HG03354 (cell line): Measurements from ENCODE around the gene MRPS12.
"Not testable (repeated sequence)": the region's sequence is repeated elsewhere in the genome, so short reads cannot be mapped to it uniquely, and the experiment has no call there.

Experiments
- ATAC-seq: cut with Tn5 transposase; IDR thresholded peaks from one replicate; pipeline ENCODE4 v1.9.1; 2021; ENCODE audit warnings: mild to moderate bottlenecking; ENCODE audit not compliant: unreplicated experiment, poor library complexity, severe bottlenecking

Gene MRPS12

GRCh38 chr19:38930776-38931520 lies at the start of gene MRPS12:
Gene MRPS12 (plus strand): TSS chr19:38930944. CDS start chr19:38931295, 351 bp downstream.
- ATAC-seq = peak; percentile 91

DNA sequence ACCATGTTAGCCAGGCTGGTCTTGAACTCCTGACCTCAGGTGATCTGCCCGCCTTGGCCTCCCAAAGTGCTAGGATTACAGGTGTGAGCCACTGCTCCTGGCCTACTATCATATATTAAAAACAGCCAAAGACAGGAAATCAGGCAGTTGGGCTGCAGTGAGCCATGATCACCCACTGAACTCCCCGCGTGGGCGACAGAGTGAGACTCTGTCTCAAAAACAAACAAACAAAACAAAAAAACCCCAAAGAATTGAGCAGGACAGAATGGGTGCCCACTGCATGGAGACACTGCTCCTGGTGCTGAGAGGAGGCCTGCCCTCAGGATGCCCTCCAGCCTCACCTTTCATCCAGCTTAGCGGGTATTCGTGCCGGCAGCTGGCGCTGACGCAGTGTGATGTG lies 47.5 kb upstream of the MRPS12 start:
- ATAC-seq = no peak

DNA sequence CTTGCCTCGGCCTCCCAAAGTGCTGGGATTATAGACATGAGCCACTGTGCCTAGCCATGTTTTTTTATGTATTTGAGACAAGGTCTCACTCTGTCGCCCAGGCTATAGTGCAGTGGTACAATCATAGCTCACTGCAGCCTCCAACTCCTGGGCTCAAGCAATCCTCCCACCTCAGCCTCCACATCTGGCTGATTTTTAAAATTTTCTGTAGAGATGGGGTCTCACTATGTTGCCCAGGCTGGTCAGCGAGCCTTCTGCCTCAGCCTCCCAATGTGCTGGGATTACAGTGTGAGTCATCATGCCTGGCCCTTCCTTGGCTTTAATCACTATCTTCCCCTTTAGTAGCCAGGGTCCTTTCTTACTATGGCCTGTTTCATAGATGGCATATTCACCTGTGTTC lies 46.1 kb upstream of the MRPS12 start:
- not testable (repeated sequence) for ATAC-seq

DNA sequence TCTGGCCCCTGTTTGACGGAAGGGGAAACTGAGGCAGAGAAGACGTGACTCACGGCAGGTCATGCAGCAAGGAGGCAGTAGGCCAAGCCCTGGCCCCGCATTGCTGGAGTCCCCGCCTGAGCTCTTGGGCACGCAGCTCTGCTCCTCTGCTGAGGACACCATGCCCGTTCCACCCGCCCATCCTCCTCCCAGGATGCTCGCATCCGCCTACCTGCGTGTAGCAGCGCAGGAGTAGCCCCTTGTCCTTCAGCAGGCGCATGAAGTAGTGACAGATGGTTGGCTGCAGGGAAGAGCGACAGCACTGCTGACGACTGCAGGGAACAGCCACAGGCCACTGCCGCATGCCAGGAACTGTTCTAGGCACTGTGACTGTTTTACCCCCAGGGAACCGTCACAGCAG lies 41.9 kb upstream of the MRPS12 start:
- no peak for ATAC-seq

DNA sequence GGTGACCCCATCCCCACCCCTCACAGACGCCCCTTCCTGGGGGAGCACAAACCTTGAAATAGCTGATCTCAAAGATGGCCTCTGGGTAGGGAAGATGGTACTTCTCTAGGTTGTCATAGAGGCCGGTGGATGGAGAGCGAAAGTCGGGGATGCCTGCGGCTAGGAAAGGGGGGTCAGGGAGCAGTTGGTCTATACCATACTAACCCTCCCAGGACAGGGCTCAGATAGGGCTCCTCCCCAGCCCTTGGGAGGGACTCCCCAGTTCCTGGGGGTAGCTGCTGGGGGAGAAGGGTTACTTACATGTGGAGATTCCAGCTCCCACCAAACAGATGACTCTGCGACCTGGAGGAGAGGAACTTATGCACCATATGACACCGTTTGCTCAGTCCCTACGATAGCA lies 40.9 kb upstream of the MRPS12 start:
- ATAC-seq = no peak

- ATAC-seq = no peak
Observed at GRCh38 chr19:38890686-38891085, 40.1 kb upstream of the MRPS12 start.

- ATAC-seq = no peak
Observed at GRCh38 chr19:38891771-38892170, 39.0 kb upstream of the MRPS12 start.

DNA sequence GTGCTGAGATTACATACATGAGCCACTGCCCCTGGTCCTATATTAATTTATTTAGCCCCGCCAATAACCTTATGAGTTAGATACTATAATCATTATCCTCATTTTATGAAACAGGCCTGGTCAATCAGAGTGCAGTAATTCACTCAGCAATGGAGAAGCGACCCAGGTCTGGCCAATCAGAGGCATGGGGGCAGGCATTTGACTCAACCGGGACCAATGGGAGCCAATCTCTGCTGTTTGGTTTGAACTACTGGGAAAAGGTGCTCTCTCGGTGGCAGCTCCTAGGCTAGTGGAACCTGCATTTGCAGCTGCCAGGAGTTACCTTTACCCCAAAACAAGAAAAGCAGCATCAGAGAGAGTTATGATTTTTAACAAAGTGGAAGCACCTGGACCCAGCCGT lies 37.9 kb upstream of the MRPS12 start:
- ATAC-seq = no peak

DNA sequence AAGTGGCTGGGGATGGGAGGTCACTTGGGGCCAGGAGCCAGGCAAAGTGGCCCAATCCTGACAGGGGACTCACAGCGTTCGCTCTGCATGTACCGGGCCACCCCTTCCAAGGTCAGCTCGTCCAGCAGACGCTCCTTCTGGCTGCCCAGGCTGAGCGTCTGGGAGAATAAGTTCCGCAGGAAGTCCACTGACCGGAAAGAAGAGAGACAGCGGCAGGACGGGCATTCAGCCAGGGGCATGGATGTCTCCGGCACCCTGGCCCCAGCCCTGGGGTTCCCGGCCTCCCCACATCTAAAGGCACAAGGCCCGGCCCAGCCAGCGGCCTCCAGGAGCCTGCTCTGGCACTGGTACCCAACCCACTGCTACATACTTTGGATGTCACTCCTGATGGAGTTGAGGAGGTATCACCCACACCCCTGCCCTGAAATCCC lies 37.4 kb upstream of the MRPS12 start:
- no peak for ATAC-seq

GRCh38 chr19:38894968-38895367 lies 35.8 kb upstream of the MRPS12 start:
- ATAC-seq = no peak

DNA sequence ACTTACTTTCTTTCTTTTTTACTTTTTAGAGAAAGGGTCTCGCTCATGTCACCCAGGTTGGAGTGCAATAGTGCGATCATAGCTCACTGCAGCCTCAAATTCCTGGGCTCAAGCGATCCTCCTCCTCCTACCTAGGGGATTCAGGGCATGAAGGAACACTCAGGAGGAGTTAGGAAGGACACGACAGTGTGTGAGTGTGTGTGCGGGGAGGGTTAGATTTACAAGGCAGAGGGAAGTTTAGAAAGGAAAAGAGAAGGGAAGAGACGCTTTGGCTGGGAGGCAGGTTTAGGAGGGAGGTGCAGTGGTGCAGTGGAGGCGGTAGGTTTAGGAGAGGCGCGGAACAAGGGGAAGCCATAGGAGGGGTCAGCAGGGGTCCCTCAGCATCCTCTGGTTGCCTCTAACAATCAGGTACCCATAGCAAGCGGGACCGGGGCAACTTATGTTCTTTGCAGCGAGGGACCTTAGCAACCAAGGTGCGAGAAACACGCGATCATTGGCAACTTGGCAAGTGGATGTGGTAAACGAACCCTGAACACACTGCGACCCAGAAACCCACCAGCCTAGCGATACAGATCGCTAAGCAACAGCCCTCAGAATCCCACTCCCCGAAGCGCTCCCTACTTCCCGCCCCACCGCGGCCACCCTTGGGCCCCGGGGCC lies 31.8 kb upstream of the MRPS12 start:
- ATAC-seq = no peak

GRCh38 chr19:38899447-38900201 lies 31.1 kb upstream of the MRPS12 start, which contains the start of the genes NFKBIB and SIRT2:
Gene NFKBIB (plus strand): TSS chr19:38899969. CDS start chr19:38900033, 64 bp downstream.
Gene SIRT2 (minus strand): TSS chr19:38899618. CDS start chr19:38899521, 97 bp downstream.
- ATAC-seq = peak; percentile 91

- ATAC-seq = no peak
Observed at GRCh38 chr19:38900202-38900629, 30.5 kb upstream of the MRPS12 start.

DNA sequence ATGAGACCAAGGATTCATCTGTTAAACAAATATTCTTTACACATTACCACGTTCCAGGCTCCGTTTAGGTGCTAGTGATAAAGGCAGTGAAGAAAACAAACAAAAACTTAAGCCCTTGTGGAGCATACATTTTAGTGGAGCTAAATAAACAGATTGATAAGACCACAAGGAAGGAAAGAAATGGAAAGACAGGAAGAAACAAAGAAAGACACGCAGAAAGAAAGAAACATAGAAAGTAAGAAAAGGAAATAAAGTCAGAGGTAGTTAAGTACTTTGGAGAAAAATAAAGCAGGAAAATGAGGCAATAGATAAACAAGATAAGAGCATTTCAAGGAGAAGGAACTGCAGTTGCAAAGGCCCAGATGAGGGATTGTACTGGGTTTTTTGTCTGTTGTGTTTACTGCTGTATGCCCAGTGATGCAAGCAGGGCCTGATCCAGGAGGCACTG lies 30.0 kb upstream of the MRPS12 start:
- ATAC-seq = no peak

- ATAC-seq = no peak
Observed at GRCh38 chr19:38901683-38902082, 29.1 kb upstream of the MRPS12 start.

GRCh38 chr19:38904581-38905539 lies 25.9 kb upstream of the MRPS12 start:
- ATAC-seq = no peak

- no peak for ATAC-seq
Observed at GRCh38 chr19:38905620-38906019, 25.1 kb upstream of the MRPS12 start.

GRCh38 chr19:38907227-38907626 lies 23.5 kb upstream of the MRPS12 start:
- no peak for ATAC-seq

DNA sequence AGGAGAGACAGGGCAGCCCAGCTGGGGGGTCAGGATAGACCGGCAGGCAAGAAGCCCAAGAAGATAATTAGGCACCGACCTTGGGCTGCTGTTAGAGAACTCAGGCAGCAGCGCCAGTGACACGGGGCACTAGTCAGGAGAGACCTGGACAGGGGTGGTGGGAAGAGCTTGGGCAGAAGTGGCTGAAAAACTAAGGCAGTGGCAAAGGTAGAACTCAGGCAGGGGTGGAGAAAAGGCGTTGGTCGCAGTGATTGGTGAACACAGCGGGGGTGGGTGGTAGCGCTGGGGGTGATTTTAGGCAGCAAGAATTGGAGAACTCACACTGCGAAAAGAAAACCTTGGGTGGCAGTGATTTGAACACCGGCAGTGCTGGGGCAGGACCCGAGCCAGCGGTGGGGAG lies 23.1 kb upstream of the MRPS12 start:
- ATAC-seq = no peak
